ENCODE data around the gene LIG4. TPM values are rescaled to one million over a fixed set of nuclear protein-coding genes. Genes with fewer than 3 reads are reported as not detected.

LIG4 gene
- total RNA-seq, 1 experiment from 2014 or later, result 11.1 TPM

DNA sequence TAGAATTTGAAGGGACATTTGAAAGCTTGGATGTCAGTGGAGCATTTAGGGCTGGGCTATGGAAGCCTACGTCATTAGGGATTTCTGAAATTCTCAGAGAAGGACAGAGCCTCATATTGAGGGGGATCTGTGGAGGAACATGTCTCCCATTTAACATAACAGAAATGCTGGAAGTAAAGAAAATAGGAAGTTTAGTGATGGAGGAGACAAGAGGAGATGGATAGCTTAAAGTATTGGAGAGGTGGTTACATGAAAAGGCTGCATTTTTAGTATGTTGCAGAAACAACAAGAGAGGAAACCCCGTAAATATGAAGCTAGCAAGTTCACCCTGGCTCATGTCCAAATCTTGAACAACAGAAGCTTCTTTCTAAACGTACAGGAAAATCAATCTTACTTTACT lies 24.4 kb downstream of the LIG4 start:
- no peak for DNase-seq (ENCODE audit: low spot score)
- no peaks in the 10 kb centered on the region for H3K27me3 ChIP-seq (replicated peaks; ENCODE audit: insufficient read depth, low read depth, low read length, poor library complexity)
- H3K4me1 ChIP-seq (ENCODE audit: insufficient read depth, low read length, poor library complexity, severe bottlenecking), result no peaks in the 10 kb centered on the region
- H3K4me3 ChIP-seq (ENCODE audit: low read depth, low read length, poor library complexity, severe bottlenecking), result no peak overlapping the region
- H3K36me3 ChIP-seq (ENCODE audit: insufficient read depth, low read length, poor library complexity, severe bottlenecking), result no peaks in the 10 kb centered on the region
- no TSS peak for BruUV-seq (replicated peaks)
- ChIA-PET CTCF (no interaction called here), POLR2A (ENCODE audit: low non-redundant PET) (no interaction called here)
- intact Hi-C loops (cut with micrococcal nuclease; ENCODE audit: unreplicated experiment), result no loop called here
- TF ChIP-seq, protein P1, sequence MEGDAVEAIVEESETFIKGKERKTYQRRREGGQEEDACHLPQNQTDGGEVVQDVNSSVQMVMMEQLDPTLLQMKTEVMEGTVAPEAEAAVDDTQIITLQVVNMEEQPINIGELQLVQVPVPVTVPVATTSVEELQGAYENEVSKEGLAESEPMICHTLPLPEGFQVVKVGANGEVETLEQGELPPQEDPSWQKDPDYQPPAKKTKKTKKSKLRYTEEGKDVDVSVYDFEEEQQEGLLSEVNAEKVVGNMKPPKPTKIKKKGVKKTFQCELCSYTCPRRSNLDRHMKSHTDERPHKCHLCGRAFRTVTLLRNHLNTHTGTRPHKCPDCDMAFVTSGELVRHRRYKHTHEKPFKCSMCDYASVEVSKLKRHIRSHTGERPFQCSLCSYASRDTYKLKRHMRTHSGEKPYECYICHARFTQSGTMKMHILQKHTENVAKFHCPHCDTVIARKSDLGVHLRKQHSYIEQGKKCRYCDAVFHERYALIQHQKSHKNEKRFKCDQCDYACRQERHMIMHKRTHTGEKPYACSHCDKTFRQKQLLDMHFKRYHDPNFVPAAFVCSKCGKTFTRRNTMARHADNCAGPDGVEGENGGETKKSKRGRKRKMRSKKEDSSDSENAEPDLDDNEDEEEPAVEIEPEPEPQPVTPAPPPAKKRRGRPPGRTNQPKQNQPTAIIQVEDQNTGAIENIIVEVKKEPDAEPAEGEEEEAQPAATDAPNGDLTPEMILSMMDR (conservative IDR thresholded peaks at IDR 0.05; ENCODE audit: low read depth, low read length), result no peak
- no peak for TF ChIP-seq EZH2 (IDR thresholded peaks at IDR 0.05; ENCODE audit: borderline replicate concordance, low read depth, low read length, poor library complexity, severe bottlenecking)
- no peaks in the 10 kb centered on the region for H3K9me3 ChIP-seq (ENCODE audit: low read depth, low read length, poor library complexity, severe bottlenecking)
- H3K27ac ChIP-seq (ENCODE audit: low read depth, low read length, poor library complexity, severe bottlenecking), result no peak overlapping the region

DNA sequence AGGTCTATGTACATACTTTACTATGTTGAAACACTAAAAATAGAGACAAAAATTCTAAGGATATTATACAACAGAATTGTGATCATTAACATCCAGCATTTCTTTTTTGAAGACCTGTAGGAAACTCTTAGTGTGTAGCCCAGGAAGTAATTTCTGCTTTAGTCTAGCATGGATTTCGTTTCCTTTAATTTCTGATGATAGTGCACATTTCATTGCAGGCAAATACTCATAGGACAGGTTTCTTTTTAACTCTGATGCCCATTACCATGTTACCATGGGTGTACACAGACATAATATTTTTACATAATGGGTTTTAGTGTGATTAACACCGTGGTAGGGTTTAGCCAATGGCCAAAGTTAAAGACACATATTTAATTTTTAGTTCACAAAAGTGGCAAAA lies 27.1 kb downstream of the LIG4 start:
- TF ChIP-seq, protein P1 (conservative IDR thresholded peaks at IDR 0.05; ENCODE audit: low read depth, low read length), result no peak
- no peak for TF ChIP-seq EZH2 (IDR thresholded peaks at IDR 0.05; ENCODE audit: borderline replicate concordance, low read depth, low read length, poor library complexity, severe bottlenecking)
- no peaks in the 10 kb centered on the region for H3K9me3 ChIP-seq (ENCODE audit: low read depth, low read length, poor library complexity, severe bottlenecking)
- no TSS peak for BruUV-seq (replicated peaks)
- no peaks in the 10 kb centered on the region for H3K36me3 ChIP-seq (ENCODE audit: insufficient read depth, low read length, poor library complexity, severe bottlenecking)
- CTCF ChIA-PET, result no interaction called here
- no peak for DNase-seq (ENCODE audit: low spot score)
- intact Hi-C loops (cut with micrococcal nuclease; ENCODE audit: unreplicated experiment), result no loop called here
- no peaks in the 10 kb centered on the region for H3K27me3 ChIP-seq (replicated peaks; ENCODE audit: insufficient read depth, low read depth, low read length, poor library complexity)
- H3K4me3 ChIP-seq (ENCODE audit: low read depth, low read length, poor library complexity, severe bottlenecking), result no peak overlapping the region
- no peak overlapping the region for H3K27ac ChIP-seq (ENCODE audit: low read depth, low read length, poor library complexity, severe bottlenecking)
- POLR2A ChIA-PET (ENCODE audit: low non-redundant PET), result no interaction called here
- H3K4me1 ChIP-seq (ENCODE audit: insufficient read depth, low read length, poor library complexity, severe bottlenecking), result peaks cover 9% of the 10 kb centered on the region

DNA sequence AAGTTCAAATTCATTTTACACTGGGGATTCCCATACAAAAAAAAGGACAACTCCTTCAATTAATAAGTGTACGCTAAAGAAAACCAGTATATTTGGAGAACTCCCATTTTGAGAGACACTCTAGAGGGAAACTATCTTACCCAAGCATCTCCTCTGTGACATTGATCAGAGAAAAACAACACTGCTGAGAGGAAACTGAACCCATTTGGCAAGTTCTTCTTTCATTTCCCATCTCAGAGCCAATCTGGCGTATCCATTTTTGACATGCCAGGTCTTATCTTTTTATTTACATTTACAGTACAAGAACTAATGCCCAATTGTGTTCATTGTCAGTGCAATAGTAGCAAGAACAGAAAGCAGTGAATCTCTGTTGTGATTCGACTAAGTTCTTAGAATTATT lies 30.1 kb downstream of the LIG4 start:
- no peak for TF ChIP-seq EZH2 (IDR thresholded peaks at IDR 0.05; ENCODE audit: borderline replicate concordance, low read depth, low read length, poor library complexity, severe bottlenecking)
- TF ChIP-seq, protein P1 (conservative IDR thresholded peaks at IDR 0.05; ENCODE audit: low read depth, low read length), result no peak
- H3K27ac ChIP-seq (ENCODE audit: low read depth, low read length, poor library complexity, severe bottlenecking), result no peak overlapping the region
- no peak for DNase-seq (ENCODE audit: low spot score)
- H3K4me1 ChIP-seq (ENCODE audit: insufficient read depth, low read length, poor library complexity, severe bottlenecking), result peaks cover 11% of the 10 kb centered on the region
- CTCF ChIA-PET, result no interaction called here
- no peak overlapping the region for H3K4me3 ChIP-seq (ENCODE audit: low read depth, low read length, poor library complexity, severe bottlenecking)
- no peaks in the 10 kb centered on the region for H3K27me3 ChIP-seq (replicated peaks; ENCODE audit: insufficient read depth, low read depth, low read length, poor library complexity)
- POLR2A ChIA-PET (ENCODE audit: low non-redundant PET), result no interaction called here
- H3K36me3 ChIP-seq (ENCODE audit: insufficient read depth, low read length, poor library complexity, severe bottlenecking), result no peaks in the 10 kb centered on the region
- intact Hi-C loops (cut with micrococcal nuclease; ENCODE audit: unreplicated experiment), result no loop called here
- BruUV-seq (replicated peaks), result no TSS peak
- no peaks in the 10 kb centered on the region for H3K9me3 ChIP-seq (ENCODE audit: low read depth, low read length, poor library complexity, severe bottlenecking)

Measured in A673 (cell line).